C4-2B (cell line): ENCODE measurements around the gene RBM28.

Experiments
- H3K27ac ChIP-seq: fragments of 450-650 bp; 2 replicates; pipeline ENCODE4 v1.5.1; 2017
- ZFX ChIP-seq: fragments of 450-650 bp; IDR thresholded peaks from 2 replicates; pipeline ENCODE4 v1.6.1; 2017
- TF ChIP-seq, protein P1 (sequence below): fragments of 450-650 bp; conservative IDR thresholded peaks from 2 replicates; pipeline ENCODE4 v1.5.1; 2017; ENCODE audit warnings: mild to moderate bottlenecking

RBM28 gene

DNA sequence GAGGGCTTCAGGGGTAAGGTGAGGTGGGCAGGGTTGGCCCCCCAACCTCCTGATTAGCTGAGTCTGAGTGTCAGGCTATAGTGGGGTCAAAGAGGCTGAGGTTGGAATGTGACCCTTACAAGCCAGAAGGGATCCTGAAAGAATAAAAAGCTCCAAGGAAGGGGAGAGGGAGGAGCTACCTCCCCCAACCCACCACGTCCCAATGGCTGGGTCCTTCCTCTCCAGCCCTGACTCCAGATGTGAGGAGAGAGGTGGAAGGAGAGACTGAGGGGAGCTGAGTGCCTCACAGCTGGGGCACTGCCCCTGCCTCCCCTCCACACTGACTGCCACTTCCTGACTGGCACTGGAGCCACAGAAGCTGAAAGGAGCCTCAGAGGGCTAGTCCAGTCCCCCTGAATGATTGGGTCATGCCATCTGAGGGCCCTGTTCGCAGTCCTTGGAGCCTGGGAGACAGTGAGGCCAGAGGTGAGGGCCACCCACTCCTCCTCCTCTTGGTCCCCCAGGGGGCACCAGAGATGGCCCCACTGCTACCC is 45.4 kb upstream of the RBM28 start:
- TF ChIP-seq ZFX, result no peak
- TF ChIP-seq, protein P1, sequence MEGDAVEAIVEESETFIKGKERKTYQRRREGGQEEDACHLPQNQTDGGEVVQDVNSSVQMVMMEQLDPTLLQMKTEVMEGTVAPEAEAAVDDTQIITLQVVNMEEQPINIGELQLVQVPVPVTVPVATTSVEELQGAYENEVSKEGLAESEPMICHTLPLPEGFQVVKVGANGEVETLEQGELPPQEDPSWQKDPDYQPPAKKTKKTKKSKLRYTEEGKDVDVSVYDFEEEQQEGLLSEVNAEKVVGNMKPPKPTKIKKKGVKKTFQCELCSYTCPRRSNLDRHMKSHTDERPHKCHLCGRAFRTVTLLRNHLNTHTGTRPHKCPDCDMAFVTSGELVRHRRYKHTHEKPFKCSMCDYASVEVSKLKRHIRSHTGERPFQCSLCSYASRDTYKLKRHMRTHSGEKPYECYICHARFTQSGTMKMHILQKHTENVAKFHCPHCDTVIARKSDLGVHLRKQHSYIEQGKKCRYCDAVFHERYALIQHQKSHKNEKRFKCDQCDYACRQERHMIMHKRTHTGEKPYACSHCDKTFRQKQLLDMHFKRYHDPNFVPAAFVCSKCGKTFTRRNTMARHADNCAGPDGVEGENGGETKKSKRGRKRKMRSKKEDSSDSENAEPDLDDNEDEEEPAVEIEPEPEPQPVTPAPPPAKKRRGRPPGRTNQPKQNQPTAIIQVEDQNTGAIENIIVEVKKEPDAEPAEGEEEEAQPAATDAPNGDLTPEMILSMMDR, result no peak
- no peak overlapping the region for H3K27ac ChIP-seq

DNA sequence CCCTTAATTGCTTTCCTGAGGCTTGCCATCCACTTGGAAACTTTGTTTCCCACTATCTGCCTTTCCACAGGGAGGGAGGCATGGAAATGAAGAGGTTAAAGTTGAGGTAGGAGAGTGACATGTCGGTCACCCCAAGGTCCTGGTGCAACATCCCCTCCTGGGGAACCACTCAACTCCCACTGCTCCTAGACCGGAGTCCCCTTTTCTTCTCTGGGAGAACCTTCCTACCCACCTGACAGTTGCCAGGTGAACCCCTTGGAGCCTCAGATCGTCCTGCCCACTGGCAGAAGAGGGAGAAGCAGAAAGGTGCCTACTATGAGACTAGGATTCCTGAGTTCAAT is 44.4 kb upstream of the RBM28 start:
- no peak overlapping the region for H3K27ac ChIP-seq
- TF ChIP-seq ZFX, result no peak
- TF ChIP-seq, protein P1, result no peak; the same call in 1 of the 2 replicates

DNA sequence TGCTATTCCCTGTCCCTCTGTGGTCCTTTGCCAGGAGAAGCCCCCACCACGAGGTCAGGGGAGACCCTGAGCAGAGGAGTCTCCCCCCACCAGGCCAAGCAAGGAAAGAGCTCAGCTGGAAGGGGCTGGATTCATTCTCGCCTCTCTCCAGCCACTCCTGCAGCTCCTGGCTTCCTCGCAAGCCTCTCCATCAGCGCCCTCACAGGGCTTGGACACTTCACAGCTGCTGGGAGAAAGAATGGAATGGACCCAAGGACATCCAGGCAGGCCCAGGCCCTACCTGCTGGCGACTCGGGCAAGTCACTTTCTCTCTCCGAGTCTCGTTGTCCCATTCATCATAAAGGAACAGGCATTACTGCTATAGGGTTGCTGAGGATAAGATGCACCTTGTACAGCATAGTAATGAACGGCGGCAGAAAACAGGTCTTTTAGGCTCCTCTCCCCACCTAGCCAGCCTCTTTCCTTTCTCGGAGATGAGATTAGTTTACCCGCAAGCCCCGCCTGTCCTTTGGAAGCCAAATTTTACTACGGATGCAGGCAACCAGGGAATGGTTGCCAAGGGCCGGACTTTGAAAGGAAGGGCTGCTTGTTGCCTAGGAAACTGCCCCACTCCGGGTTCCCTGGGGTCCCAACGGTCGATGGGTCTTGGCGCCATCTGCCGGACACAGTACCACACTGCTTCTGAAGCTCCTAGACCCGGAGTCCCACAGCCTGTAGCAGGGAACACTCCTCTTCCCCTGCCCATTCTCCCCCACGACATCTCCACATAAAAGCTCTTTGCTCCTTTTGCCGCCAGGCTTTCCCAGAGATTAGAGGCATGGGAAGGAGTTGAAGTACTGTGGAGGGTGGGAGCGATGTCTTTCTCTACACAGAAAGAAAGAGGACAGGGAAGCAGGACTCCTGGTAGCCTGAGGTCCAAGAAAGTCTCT is 43.8 kb upstream of the RBM28 start:
- H3K27ac ChIP-seq, result no peak overlapping the region
- TF ChIP-seq ZFX, result no peak
- TF ChIP-seq, protein P1, result peak; percentile 97

DNA sequence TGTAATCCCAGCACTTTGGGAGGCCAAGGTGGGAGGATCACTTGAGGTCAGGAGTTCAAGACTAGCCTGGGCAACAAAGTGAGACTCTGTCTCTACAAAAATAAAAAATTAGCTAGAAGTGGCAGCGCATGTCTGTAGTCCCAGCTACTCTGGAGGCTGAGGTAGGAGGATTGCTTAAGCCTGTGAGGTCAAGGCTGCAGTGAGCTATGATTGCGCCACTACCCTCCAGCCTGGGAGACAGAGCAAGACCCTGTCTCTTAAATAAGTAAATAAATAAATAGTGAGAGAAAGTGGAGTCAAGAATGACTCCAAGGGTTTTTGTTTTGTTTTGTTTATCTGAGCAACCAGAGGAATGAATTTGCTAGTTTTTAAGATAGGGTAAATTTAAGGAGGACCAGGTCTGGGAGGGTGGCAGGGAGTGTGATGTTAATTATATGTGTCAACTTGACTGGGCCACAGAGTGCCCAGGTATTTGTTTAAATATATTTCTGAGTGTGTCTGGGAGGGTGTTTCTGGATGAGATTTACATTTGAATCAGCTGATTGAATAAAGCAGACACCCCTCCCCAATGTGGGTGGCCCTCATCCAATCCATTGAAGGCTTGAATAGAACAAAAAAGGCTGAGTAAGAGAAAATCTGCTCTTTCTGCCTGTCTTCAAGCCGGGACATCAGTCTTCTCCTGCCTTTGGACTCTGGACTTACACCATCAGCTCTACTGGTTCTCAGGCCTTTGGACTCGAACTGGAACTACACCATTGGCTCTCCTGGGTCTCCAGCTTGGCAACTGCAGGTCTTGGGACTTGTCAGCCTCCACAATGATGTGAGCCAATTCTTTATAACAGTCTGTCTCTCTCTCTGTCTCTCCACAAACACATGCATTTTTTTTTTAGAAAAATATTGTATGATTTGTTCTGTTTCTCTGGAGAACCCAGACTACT is 42.5 kb upstream of the RBM28 start:
- H3K27ac ChIP-seq, result no peak overlapping the region
- no peak for TF ChIP-seq ZFX
- TF ChIP-seq, protein P1, result no peak

DNA sequence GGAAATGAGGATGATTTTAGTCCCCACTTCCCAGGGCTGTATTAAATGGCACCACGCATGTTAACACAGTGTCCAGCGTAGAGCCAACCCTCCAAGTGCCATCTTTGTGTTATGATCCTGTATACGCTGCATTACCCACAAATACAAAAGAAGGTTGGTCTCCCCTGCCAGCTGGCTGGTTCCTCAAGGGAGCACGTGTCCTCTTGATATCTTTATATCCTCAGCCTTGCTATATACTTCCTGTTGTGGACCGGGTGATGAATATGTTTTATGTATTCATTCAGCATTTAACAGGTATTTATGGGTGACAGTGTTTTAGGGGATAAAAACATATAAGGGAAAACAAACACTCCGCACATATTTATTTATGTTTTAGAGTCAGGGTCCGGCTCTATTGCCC is 41.0 kb upstream of the RBM28 start:
- H3K27ac ChIP-seq, result no peak overlapping the region

DNA sequence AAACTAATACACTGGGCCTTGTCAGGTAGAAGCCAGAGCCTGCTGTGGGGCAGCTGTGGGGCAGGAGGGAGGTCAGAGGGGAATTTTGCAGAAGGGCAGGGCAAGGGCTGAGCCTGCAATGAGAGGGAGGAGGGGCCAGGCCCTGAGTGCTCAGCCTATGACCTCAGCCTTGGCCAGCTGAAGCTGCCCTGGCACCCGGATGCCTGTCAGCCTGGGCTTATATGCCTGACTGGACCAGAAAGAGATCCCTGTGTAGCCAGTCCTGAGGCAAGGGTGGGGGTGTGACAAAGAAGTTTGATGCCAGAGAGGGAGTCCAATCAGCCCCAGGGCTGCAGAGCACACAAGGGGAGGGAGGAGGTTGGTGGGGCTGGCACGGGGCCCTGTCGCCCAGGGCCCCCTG is 40.1 kb upstream of the RBM28 start:
- no peak overlapping the region for H3K27ac ChIP-seq
- TF ChIP-seq, protein P1, result no peak
- no peak for TF ChIP-seq ZFX

More for the DNA sequence above, 41.0 kb upstream of the RBM28 start:
- TF ChIP-seq, protein P1, result no peak
- no peak for TF ChIP-seq ZFX
